Spleen (tissue), 7 donors: ENCODE data around the gene MRPL50.

ENCODE experiments used
- POLR2A ChIP-seq, 3 donors: fragments of 450-650 bp; IDR thresholded peaks; one replicate each; pipeline ENCODE4 v1.5.1; 2017; ENCODE audit warnings: antibody characterized with exemption in 3 of 3, mild to moderate bottlenecking in 1 of 3
- POLR2AphosphoS5 ChIP-seq, 3 donors: sonication (generic); formaldehyde crosslinking; IDR thresholded peaks; one replicate each; pipeline ENCODE4 v1.5.1; 2017; ENCODE audit warnings: antibody characterized with exemption in 3 of 3
- TF ChIP-seq, protein P1 (sequence below), 11 experiments: fragments of 200-600 bp in 7 of 11; fragments of 450-650 bp in 4 of 11; sonication (generic) in 4 of 11; IDR thresholded peaks in 8 of 11; conservative IDR thresholded peaks in 3 of 11; 1 replicate in 7 of 11; 2 replicates in 4 of 11; pipeline versions ENCODE4 v1.4.0 to v1.8.0; 2016 to 2021; ENCODE audit warnings: antibody characterized with exemption in 11 of 11, inconsistent platforms in 4 of 11, mild to moderate bottlenecking in 1 of 11
- donor health status: DM: no; HTN: no; CAD: no; lungs with moderate emphysema.
- donor health status: DM: no; HTN: no; CAD: no.
- donor health status: DM: no; HTN: no; CAD: no.

DNA sequence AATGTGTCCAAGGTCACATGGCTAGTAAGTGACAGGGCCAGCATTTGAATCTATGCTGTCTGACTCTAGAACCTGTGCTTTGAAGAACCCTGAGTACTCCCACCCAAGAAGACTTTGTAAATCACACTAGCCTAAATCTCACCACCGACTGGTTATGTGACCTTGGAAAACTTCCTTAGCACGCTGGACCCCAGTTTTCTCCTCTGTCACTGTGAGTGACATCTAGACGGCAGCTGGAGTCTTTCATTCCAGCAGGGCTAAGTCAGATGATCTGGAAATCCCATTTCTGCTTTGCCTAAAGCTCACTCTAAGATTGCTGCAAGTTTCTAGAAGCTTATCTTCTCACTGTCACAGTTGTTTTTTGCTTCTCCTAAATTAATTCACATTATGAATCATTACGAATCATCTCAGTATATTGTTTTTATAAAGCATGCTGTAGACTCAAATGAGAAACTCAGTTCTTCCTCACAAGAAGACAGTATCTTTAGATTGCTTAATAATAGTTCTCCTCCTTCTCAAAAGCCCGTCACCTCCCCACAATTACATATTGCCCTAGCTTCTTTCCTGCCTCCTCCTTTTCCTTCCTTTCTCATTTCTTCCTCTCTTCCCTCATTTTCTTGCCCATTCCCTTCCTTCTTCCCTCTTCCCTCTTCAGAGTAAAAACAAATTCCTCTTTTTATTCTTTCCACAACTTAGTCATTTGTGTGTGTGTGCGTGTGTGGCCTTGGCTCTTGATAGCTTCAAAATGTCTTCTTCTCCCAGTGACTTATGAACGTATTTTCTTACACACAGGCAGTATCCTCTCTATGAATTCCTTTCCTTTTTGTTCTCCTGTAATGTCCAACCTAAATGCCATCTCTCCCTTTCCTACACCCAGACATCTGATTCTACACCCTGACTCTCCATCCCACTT is 20.4 kb upstream of the MRPL50 start:
- TF ChIP-seq POLR2AphosphoS5 (IDR thresholded peaks at IDR 0.05) (no peak), POLR2A (IDR thresholded peaks at IDR 0.05) (no peak)
- TF ChIP-seq, protein P1, sequence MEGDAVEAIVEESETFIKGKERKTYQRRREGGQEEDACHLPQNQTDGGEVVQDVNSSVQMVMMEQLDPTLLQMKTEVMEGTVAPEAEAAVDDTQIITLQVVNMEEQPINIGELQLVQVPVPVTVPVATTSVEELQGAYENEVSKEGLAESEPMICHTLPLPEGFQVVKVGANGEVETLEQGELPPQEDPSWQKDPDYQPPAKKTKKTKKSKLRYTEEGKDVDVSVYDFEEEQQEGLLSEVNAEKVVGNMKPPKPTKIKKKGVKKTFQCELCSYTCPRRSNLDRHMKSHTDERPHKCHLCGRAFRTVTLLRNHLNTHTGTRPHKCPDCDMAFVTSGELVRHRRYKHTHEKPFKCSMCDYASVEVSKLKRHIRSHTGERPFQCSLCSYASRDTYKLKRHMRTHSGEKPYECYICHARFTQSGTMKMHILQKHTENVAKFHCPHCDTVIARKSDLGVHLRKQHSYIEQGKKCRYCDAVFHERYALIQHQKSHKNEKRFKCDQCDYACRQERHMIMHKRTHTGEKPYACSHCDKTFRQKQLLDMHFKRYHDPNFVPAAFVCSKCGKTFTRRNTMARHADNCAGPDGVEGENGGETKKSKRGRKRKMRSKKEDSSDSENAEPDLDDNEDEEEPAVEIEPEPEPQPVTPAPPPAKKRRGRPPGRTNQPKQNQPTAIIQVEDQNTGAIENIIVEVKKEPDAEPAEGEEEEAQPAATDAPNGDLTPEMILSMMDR (IDR thresholded peaks at IDR 0.05 in 8 of 11, conservative IDR thresholded peaks at IDR 0.05 in 3 of 11) = no peak
